Measurements from ENCODE around the gene MITD1. TPM values are rescaled to one million over a fixed set of nuclear protein-coding genes. Genes with fewer than 3 reads are reported as not detected.

MITD1 gene
- total and polyA plus RNA-seq, 3 donors from 2014 or later = 12.5 to 24.7 (median 17.8) TPM

- no peak for DNase-seq
Measured at GRCh38 chr2:99156891-99157290, 24.0 kb downstream of the MITD1 start.

GRCh38 chr2:99154643-99155536, 26.0 kb downstream of the MITD1 start, which contains the start of the genes LIPT1 and TSGA10:
Gene LIPT1 (plus strand): TSS chr2:99154967. CDS start chr2:99161958, 6,991 bp downstream.
Gene TSGA10 (minus strand): TSS chr2:99154942. CDS start chr2:99109439, 45,503 bp downstream.
- H3K27ac ChIP-seq = peak within 1 kb of the TSS; percentile 89 to 94
- TF ChIP-seq POLR2A (IDR thresholded peaks at IDR 0.05) (peak; percentile 75), CTCF (IDR thresholded peaks at IDR 0.05) (peak in 1 of 3 experiments; percentile 18)
- DNase-seq = peak; percentile 96
- H3K36me3 ChIP-seq (ENCODE audit: low read depth, missing control alignments) = no peaks in the 10 kb centered on the region
- no peaks in the 10 kb centered on the region for H3K9me3 ChIP-seq
- intact Hi-C loops (cut with DNase I; ENCODE audit: low total_unique reads) = no loop called here
- H3K4me3 ChIP-seq = peak within 1 kb of the TSS; percentile 69 to 84
- peaks cover 13% of the 10 kb centered on the region for H3K4me1 ChIP-seq
- H3K27me3 ChIP-seq = no peaks in the 10 kb centered on the region
- WGBS, 2 donors = 1 to 2% methylated on average over 30 to 54 of the region's 70 CpGs

More at GRCh38 chr2:99156891-99157290, 24.0 kb downstream of the MITD1 start:
- no peaks in the 10 kb centered on the region for H3K36me3 ChIP-seq (ENCODE audit: low read depth, missing control alignments)
- TF ChIP-seq POLR2A (IDR thresholded peaks at IDR 0.05) (no peak), CTCF (IDR thresholded peaks at IDR 0.05) (no peak)
- H3K4me1 ChIP-seq = peaks cover 13% of the 10 kb centered on the region
- no peak overlapping the region for H3K4me3 ChIP-seq
- no peaks in the 10 kb centered on the region for H3K27me3 ChIP-seq
- WGBS, 2 donors = 72 to 96% methylated on average over 1 of the region's 1 CpG
- H3K9me3 ChIP-seq = no peaks in the 10 kb centered on the region
- H3K27ac ChIP-seq = no peak overlapping the region
- intact Hi-C loops (cut with DNase I; ENCODE audit: low total_unique reads) = no loop called here

GRCh38 chr2:99153921-99154604, 26.8 kb downstream of the MITD1 start:
- H3K4me3 ChIP-seq = peak overlapping the region; percentile 69 to 84
- DNase-seq = peak; percentile 24
- peak overlapping the region; percentile 89 to 94 for H3K27ac ChIP-seq
- no peaks in the 10 kb centered on the region for H3K27me3 ChIP-seq
- TF ChIP-seq POLR2A (IDR thresholded peaks at IDR 0.05) = no peak
- TF ChIP-seq CTCF (IDR thresholded peaks at IDR 0.05) = no peak
- intact Hi-C loops (cut with DNase I; ENCODE audit: low total_unique reads) = no loop called here
- H3K36me3 ChIP-seq (ENCODE audit: low read depth, missing control alignments) = no peaks in the 10 kb centered on the region
- H3K4me1 ChIP-seq = peaks cover 13% of the 10 kb centered on the region
- WGBS, 2 donors = 29 to 30% methylated on average over 10 to 12 of the region's 12 CpGs
- no peaks in the 10 kb centered on the region for H3K9me3 ChIP-seq

GRCh38 chr2:99152199-99152895, 28.5 kb downstream of the MITD1 start:
- no peak for DNase-seq
- no peaks in the 10 kb centered on the region for H3K36me3 ChIP-seq (ENCODE audit: low read depth, missing control alignments)
- H3K4me3 ChIP-seq = no peak overlapping the region
- WGBS, 2 donors = 82 to 84% methylated on average over 7 of the region's 7 CpGs
- no peaks in the 10 kb centered on the region for H3K9me3 ChIP-seq
- TF ChIP-seq CTCF (IDR thresholded peaks at IDR 0.05) = no peak
- no peak for TF ChIP-seq POLR2A (IDR thresholded peaks at IDR 0.05)
- H3K27me3 ChIP-seq = no peaks in the 10 kb centered on the region
- intact Hi-C loops (cut with DNase I; ENCODE audit: low total_unique reads) = no loop called here
- H3K4me1 ChIP-seq = peaks cover 13% of the 10 kb centered on the region
- H3K27ac ChIP-seq = no peak overlapping the region

Data from testis (tissue), 3 donors.